ENCODE measurements around the gene KRTAP10-4.

DNA sequence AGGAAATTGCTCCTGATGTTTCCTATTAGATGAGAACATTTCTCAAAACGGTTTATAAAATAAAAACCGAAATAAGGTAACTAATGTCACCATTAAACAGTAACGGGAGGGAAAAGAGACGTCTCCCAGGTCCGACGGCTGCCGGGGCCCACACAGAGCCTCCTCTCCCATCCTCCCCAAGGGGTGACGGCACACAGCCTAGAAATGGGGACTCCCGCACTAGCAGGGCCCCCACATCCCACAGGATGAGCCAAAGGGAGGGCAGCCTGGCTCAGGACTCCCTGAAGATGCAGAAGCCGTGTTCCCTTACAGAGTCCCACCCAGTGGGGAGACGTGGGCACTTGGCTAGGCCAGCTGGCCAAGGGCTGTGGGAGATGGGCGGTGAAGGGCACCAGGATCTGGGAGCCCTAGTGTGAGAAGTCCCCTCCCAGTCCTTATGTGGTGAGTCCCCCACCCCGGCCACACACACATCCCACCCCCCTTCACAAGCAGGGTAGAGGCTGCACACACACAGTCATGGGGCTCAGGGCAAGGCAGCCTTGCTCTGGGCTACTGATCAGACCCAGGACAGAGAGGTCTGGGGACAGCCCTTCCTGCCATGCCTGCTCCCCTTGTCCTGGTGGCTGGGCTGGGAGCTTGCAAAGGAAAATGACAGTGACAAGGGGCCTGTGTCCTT is 18.2 kb upstream of the KRTAP10-4 start:
- TF ChIP-seq, protein P1, sequence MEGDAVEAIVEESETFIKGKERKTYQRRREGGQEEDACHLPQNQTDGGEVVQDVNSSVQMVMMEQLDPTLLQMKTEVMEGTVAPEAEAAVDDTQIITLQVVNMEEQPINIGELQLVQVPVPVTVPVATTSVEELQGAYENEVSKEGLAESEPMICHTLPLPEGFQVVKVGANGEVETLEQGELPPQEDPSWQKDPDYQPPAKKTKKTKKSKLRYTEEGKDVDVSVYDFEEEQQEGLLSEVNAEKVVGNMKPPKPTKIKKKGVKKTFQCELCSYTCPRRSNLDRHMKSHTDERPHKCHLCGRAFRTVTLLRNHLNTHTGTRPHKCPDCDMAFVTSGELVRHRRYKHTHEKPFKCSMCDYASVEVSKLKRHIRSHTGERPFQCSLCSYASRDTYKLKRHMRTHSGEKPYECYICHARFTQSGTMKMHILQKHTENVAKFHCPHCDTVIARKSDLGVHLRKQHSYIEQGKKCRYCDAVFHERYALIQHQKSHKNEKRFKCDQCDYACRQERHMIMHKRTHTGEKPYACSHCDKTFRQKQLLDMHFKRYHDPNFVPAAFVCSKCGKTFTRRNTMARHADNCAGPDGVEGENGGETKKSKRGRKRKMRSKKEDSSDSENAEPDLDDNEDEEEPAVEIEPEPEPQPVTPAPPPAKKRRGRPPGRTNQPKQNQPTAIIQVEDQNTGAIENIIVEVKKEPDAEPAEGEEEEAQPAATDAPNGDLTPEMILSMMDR (IDR thresholded peaks at IDR 0.05; ENCODE audit: low read depth, low read length, missing input control) = no peak
- TF ChIP-seq TAF1 (conservative IDR thresholded peaks at IDR 0.05) (no peak), JUND (IDR thresholded peaks at IDR 0.05) (no peak), FOXA1 (IDR thresholded peaks at IDR 0.05) (no peak), YY1 (IDR thresholded peaks at IDR 0.05) (no peak), RAD21 (IDR thresholded peaks at IDR 0.05) (no peak), ZBTB33 (IDR thresholded peaks at IDR 0.05) (no peak), SP1 (IDR thresholded peaks at IDR 0.05) (no peak), NR2F2 (IDR thresholded peaks at IDR 0.05) (no peak), RXRA (IDR thresholded peaks at IDR 0.05) (no peak), HNF4G (IDR thresholded peaks at IDR 0.05) (no peak)
- TF ChIP-seq, protein P2, sequence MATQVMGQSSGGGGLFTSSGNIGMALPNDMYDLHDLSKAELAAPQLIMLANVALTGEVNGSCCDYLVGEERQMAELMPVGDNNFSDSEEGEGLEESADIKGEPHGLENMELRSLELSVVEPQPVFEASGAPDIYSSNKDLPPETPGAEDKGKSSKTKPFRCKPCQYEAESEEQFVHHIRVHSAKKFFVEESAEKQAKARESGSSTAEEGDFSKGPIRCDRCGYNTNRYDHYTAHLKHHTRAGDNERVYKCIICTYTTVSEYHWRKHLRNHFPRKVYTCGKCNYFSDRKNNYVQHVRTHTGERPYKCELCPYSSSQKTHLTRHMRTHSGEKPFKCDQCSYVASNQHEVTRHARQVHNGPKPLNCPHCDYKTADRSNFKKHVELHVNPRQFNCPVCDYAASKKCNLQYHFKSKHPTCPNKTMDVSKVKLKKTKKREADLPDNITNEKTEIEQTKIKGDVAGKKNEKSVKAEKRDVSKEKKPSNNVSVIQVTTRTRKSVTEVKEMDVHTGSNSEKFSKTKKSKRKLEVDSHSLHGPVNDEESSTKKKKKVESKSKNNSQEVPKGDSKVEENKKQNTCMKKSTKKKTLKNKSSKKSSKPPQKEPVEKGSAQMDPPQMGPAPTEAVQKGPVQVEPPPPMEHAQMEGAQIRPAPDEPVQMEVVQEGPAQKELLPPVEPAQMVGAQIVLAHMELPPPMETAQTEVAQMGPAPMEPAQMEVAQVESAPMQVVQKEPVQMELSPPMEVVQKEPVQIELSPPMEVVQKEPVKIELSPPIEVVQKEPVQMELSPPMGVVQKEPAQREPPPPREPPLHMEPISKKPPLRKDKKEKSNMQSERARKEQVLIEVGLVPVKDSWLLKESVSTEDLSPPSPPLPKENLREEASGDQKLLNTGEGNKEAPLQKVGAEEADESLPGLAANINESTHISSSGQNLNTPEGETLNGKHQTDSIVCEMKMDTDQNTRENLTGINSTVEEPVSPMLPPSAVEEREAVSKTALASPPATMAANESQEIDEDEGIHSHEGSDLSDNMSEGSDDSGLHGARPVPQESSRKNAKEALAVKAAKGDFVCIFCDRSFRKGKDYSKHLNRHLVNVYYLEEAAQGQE (IDR thresholded peaks at IDR 0.05) = no peak
- TF ChIP-seq, protein P3, sequence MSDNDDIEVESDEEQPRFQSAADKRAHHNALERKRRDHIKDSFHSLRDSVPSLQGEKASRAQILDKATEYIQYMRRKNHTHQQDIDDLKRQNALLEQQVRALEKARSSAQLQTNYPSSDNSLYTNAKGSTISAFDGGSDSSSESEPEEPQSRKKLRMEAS (IDR thresholded peaks at IDR 0.05) = no peak
- TF ChIP-seq, protein P4, sequence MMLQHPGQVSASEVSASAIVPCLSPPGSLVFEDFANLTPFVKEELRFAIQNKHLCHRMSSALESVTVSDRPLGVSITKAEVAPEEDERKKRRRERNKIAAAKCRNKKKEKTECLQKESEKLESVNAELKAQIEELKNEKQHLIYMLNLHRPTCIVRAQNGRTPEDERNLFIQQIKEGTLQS (IDR thresholded peaks at IDR 0.05) = no peak
